IMR-90 (cell line): ENCODE results near the gene IQCF2. TPM values are rescaled to one million over a fixed set of nuclear protein-coding genes. Genes with fewer than 3 reads are reported as not detected.

Source experiments
- ATAC-seq: fragments of 200-7000 bp; cut with Tn5 transposase; 2 replicates; pipeline ENCODE4 v1.9.1; 2020; ENCODE audit warnings: low read depth, mild to moderate bottlenecking, moderate library complexity
- BruUV-seq: library from RNA; stranded (reverse); fragments of 400-500 nt; replicated peaks from 2 replicates; lab custom pipeline; 2021; lab: Mats Ljungman, UMichigan
- CTCF ChIA-PET: fragments of 300-600 bp; formaldehyde crosslinking; extraction: SDS; loops from one replicate; lab custom pipeline; 2021; ENCODE audit warnings: antibody characterized with exemption; lab: Yijun Ruan, JAX
- POLR2A ChIA-PET: fragments of 300-600 bp; sonication (Branson Sonifier 250); formaldehyde crosslinking; loops from one replicate; lab custom pipeline; 2022; ENCODE audit warnings: antibody characterized with exemption; ENCODE audit not compliant: unreplicated experiment; lab: Charles Lee
- DNase-seq: peaks from one replicate; pipeline ENCODE4 v3.0.0; 2013
- H2AFZ ChIP-seq: replicated peaks from 2 replicates; pipeline ENCODE3; 2013; ENCODE audit warnings: low read length, mild to moderate bottlenecking; ENCODE audit not compliant: poor library complexity
- H2AK5ac ChIP-seq: 2 replicates; pipeline ENCODE4 v1.6.1; 2013; ENCODE audit warnings: low read depth, low read length, inconsistent platforms
- H2AK9ac ChIP-seq: replicated peaks from 2 replicates; pipeline ENCODE3; 2013; ENCODE audit warnings: mild to moderate bottlenecking, low read depth, low read length, moderate library complexity; ENCODE audit not compliant: poor library complexity
- H2BK120ac ChIP-seq: 2 replicates; pipeline ENCODE4 v1.6.1; 2013; ENCODE audit warnings: low read depth, low read length, inconsistent platforms
- H2BK15ac ChIP-seq: 3 replicates; pipeline ENCODE4 v1.6.1; 2013; ENCODE audit warnings: low read depth, low read length, inconsistent platforms
- H2BK20ac ChIP-seq: 2 replicates; pipeline ENCODE4 v1.6.1; 2013; ENCODE audit warnings: low read depth, mild to moderate bottlenecking, inconsistent platforms, low read length, moderate library complexity
- H2BK5ac ChIP-seq: 2 replicates; pipeline ENCODE4 v1.6.1; 2013; ENCODE audit warnings: mild to moderate bottlenecking, low read depth, low read length, inconsistent platforms; ENCODE audit not compliant: poor library complexity, severe bottlenecking
- H3K14ac ChIP-seq: replicated peaks from 2 replicates; pipeline ENCODE4 v1.6.1; 2013; ENCODE audit warnings: low read depth, low read length, inconsistent platforms
- H3K18ac ChIP-seq: 2 replicates; pipeline ENCODE4 v1.6.1; 2013; ENCODE audit warnings: low read depth, low read length, control low read depth
- H3K23ac ChIP-seq: 2 replicates; pipeline ENCODE4 v1.6.1; 2013; ENCODE audit warnings: low read depth, low read length, inconsistent platforms
- H3K27ac ChIP-seq: 2 replicates; pipeline ENCODE4 v1.5.1; 2013; ENCODE audit warnings: mild to moderate bottlenecking, control low read depth, low read length; ENCODE audit not compliant: insufficient read depth
- H3K27me3 ChIP-seq: 2 replicates; pipeline ENCODE4 v1.6.1; 2013; ENCODE audit warnings: low read length; ENCODE audit not compliant: control insufficient read depth, insufficient read depth
- H3K36me3 ChIP-seq: 2 replicates; pipeline ENCODE4 v1.6.1; 2013; ENCODE audit warnings: low read length, mixed read lengths; ENCODE audit not compliant: control insufficient read depth, insufficient read depth
- H3K4ac ChIP-seq: 2 replicates; pipeline ENCODE4 v1.6.1; 2013; ENCODE audit warnings: low read depth, low read length, inconsistent platforms
- H3K4me1 ChIP-seq: 2 replicates; pipeline ENCODE4 v1.6.1; 2013; ENCODE audit warnings: low read length, mixed read lengths; ENCODE audit not compliant: control insufficient read depth, insufficient read depth
- H3K4me2 ChIP-seq: 2 replicates; pipeline ENCODE4 v1.6.1; 2013; ENCODE audit warnings: low read depth, mild to moderate bottlenecking, control low read depth, low read length, moderate library complexity
- H3K4me3 ChIP-seq: 2 replicates; pipeline ENCODE4 v1.5.1; 2013; ENCODE audit warnings: low read depth, mild to moderate bottlenecking, control low read depth, low read length, moderate library complexity; ENCODE audit not compliant: insufficient read depth
- H3K56ac ChIP-seq: 2 replicates; pipeline ENCODE4 v1.6.1; 2013; ENCODE audit warnings: low read length, inconsistent platforms; ENCODE audit not compliant: insufficient read depth; ENCODE audit errors: extremely low read depth
- H3K79me1 ChIP-seq, 2 experiments: 2 replicates each; pipeline ENCODE4 v1.6.1; 2013; ENCODE audit warnings: low read length in 2 of 2, inconsistent platforms in 1 of 2, low read depth in 1 of 2
- H3K9ac ChIP-seq: 2 replicates; pipeline ENCODE4 v1.6.1; 2013; ENCODE audit warnings: low read depth, low read length, control low read depth
- H3K9me1 ChIP-seq: 2 replicates; pipeline ENCODE4 v1.6.1; 2013; ENCODE audit warnings: low read length, inconsistent platforms; ENCODE audit not compliant: insufficient read depth
- H3K9me3 ChIP-seq: 2 replicates; pipeline ENCODE4 v1.6.1; 2013; ENCODE audit warnings: low read length; ENCODE audit not compliant: control insufficient read depth, insufficient read depth
- H4K20me1 ChIP-seq: 2 replicates; pipeline ENCODE4 v1.6.1; 2013; ENCODE audit warnings: low read length, inconsistent platforms; ENCODE audit not compliant: insufficient read depth
- H4K5ac ChIP-seq: 2 replicates; pipeline ENCODE4 v1.6.1; 2013; ENCODE audit warnings: mild to moderate bottlenecking, low read depth, low read length, control low read depth
- H4K8ac ChIP-seq, 2 experiments: 2 replicates each; pipeline ENCODE4 v1.6.1; 2013; ENCODE audit warnings: low read depth in 2 of 2, low read length in 2 of 2, control low read depth in 1 of 2, inconsistent platforms in 1 of 2
- H4K91ac ChIP-seq: 2 replicates; pipeline ENCODE4 v1.6.1; 2013; ENCODE audit warnings: low read depth, low read length, inconsistent platforms; ENCODE audit not compliant: insufficient read depth
- BHLHE40 ChIP-seq: fragments of 150-350 bp; IDR thresholded peaks from 2 replicates; pipeline ENCODE4 v1.6.1; 2016; ENCODE audit warnings: mild to moderate bottlenecking, low read depth, low read length
- CEBPB ChIP-seq: IDR thresholded peaks from 2 replicates; pipeline ENCODE4 v1.6.1; 2012; ENCODE audit warnings: low read depth, low read length, improper control_type of control experiment
- CHD1 ChIP-seq: IDR thresholded peaks from 2 replicates; pipeline ENCODE4 v1.6.1; 2012; ENCODE audit warnings: low read depth, low read length, improper control_type of control experiment
- ELK1 ChIP-seq: fragments of 150-350 bp; IDR thresholded peaks from 2 replicates; pipeline ENCODE4 v1.6.1; 2016; ENCODE audit warnings: low read depth, mild to moderate bottlenecking, low read length, moderate library complexity, borderline replicate concordance
- FOS ChIP-seq: fragments of 150-350 bp; IDR thresholded peaks from 2 replicates; pipeline ENCODE4 v1.6.1; 2016; ENCODE audit warnings: low read depth, low read length
- MAFK ChIP-seq: IDR thresholded peaks from 2 replicates; pipeline ENCODE4 v1.6.1; 2012; ENCODE audit warnings: low read depth, low read length, improper control_type of control experiment
- MAZ ChIP-seq: IDR thresholded peaks from 2 replicates; pipeline ENCODE4 v1.6.1; 2012; ENCODE audit warnings: low read depth, mild to moderate bottlenecking, low read length, improper control_type of control experiment, moderate library complexity, borderline replicate concordance
- MXI1 ChIP-seq: IDR thresholded peaks from 2 replicates; pipeline ENCODE4 v1.6.1; 2012; ENCODE audit warnings: low read depth, mild to moderate bottlenecking, low read length, moderate library complexity, borderline replicate concordance
- RCOR1 ChIP-seq: IDR thresholded peaks from 2 replicates; pipeline ENCODE4 v1.6.1; 2012; ENCODE audit warnings: mild to moderate bottlenecking, low read length, improper control_type of control experiment; ENCODE audit not compliant: insufficient replicate concordance
- RFX5 ChIP-seq: IDR thresholded peaks from 2 replicates; pipeline ENCODE4 v1.8.0; 2012; ENCODE audit warnings: low read depth, mild to moderate bottlenecking, low read length, moderate library complexity
- SMC3 ChIP-seq: fragments of 150-350 bp; IDR thresholded peaks from 2 replicates; pipeline ENCODE4 v1.6.1; 2016; ENCODE audit warnings: low read depth, mild to moderate bottlenecking, antibody characterized with exemption, low read length, moderate library complexity
- USF2 ChIP-seq: fragments of 150-350 bp; IDR thresholded peaks from 2 replicates; pipeline ENCODE4 v1.6.1; 2017; ENCODE audit warnings: mild to moderate bottlenecking, antibody characterized with exemption, low read length, low read depth
- WGBS, 2 experiments: methylation state at CpG; one replicate each; pipeline versions ENCODE4 v1.1.5 to v1.1.7; 2013; ENCODE audit warnings: missing lambda C conversion rate in 2 of 2; ENCODE audit not compliant: insufficient read length in 1 of 2; ENCODE audit errors: extremely low coverage in 2 of 2; 5-methylcytosine and 5-hydroxymethylcytosine counted together
- dilution Hi-C: fragments of 300-500 bp; cut with HindIII; formaldehyde crosslinking; loops from one replicate; pipeline ENCODE4 v1.14.3; 2018; ENCODE audit warnings: low sequenced_read_pairs; ENCODE audit not compliant: unreplicated experiment
- in situ Hi-C: fragments of 300-500 bp; cut with MboI; formaldehyde crosslinking; loops from 3 replicates; pipeline ENCODE4 v1.14.3; 2019; ENCODE audit warnings: low sequenced_read_pairs, inconsistent platforms, mixed read lengths
- intact Hi-C: fragments of 100-400 bp; cut with micrococcal nuclease; formaldehyde crosslinking; loops from 2 replicates; pipeline ENCODE4 v1.10.0; 2022
- polyA plus RNA-seq, 3 experiments: library from polyadenylated mRNA; depleted of rRNA; stranded (reverse); fragments of >200 nt; gene quantifications; 2 replicates each; pipeline ENCODE4 v1.2.3, GENCODE V29; 2012; ENCODE audit warnings: low replicate concordance in 1 of 3
- total RNA-seq: library from RNA; depleted of rRNA; stranded (reverse); fragments of >200 nt; gene quantifications from 2 replicates; pipeline ENCODE4 v1.2.3, GENCODE V29; 2012
- TF ChIP-seq, protein P1 (sequence below): conservative IDR thresholded peaks from 2 replicates; pipeline ENCODE4 v1.5.1; 2012; ENCODE audit warnings: mild to moderate bottlenecking, low read depth, low read length, improper control_type of control experiment

The IQCF2 gene
- total and polyA plus RNA-seq, 2 of the 4 experiments (the other 2 are of a cell fraction): not detected

DNA sequence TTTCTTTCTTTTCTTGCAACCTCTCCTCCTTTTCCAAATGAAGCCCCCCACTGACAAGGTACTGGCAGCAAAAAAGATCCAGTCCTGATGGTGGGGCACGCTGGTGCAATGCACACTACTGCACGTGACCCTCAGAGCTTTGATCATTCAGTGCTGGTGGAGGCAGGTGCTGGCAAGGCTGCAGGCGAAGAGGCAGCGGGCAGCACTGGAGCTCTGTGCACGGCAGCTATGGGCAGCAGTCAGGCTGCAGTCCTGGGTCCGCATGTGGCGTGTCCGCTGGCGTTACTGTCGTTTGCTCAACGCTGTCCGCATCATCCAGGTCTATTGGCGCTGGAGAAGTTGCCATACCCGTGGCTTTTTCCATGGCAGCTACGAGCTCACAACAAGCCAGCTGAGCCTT is 42.3 kb upstream of the IQCF2 start:
- Histone ChIP-seq H3K79me1 (no peaks in the 10 kb centered on the region), H3K9me1 (no peaks in the 10 kb centered on the region), H3K4ac (no peak overlapping the region), H3K9me3 (no peaks in the 10 kb centered on the region), H3K27ac (no peak overlapping the region), H3K9ac (no peak overlapping the region), H3K4me2 (no peak overlapping the region), H3K56ac (no peak overlapping the region), H2BK15ac (no peak overlapping the region), H3K18ac (no peak overlapping the region), H2AK5ac (no peak overlapping the region), H2BK20ac (no peak overlapping the region), H4K20me1 (no peaks in the 10 kb centered on the region), H2AK9ac (no peak overlapping the region), H3K36me3 (no peaks in the 10 kb centered on the region), H2AFZ (no peak overlapping the region), H3K23ac (no peak overlapping the region), H2BK120ac (no peak overlapping the region), H4K5ac (no peak overlapping the region), H3K4me1 (no peaks in the 10 kb centered on the region), H4K8ac (no peak overlapping the region), H3K14ac (no peak overlapping the region), H2BK5ac (no peak overlapping the region), H3K27me3 (no peaks in the 10 kb centered on the region; the same call in 1 of the 2 replicates), H4K91ac (no peak overlapping the region), H3K4me3 (no peak overlapping the region)
- POLR2A ChIA-PET: no interaction called here
- intact Hi-C loops (no loop called here), in situ Hi-C loops (no loop called here), dilution Hi-C loops (no loop called here)
- no peak for ATAC-seq
- DNase-seq: no peak
- CTCF ChIA-PET: interaction anchor here (1.3 kb wide), 1 partner anchor 13 kb away, joined by 3 read pairs; no protein-coding TSS in a partner anchor
- no peak for TF ChIP-seq USF2
- TF ChIP-seq ELK1: no peak
- TF ChIP-seq FOS: no peak
- TF ChIP-seq, protein P1, sequence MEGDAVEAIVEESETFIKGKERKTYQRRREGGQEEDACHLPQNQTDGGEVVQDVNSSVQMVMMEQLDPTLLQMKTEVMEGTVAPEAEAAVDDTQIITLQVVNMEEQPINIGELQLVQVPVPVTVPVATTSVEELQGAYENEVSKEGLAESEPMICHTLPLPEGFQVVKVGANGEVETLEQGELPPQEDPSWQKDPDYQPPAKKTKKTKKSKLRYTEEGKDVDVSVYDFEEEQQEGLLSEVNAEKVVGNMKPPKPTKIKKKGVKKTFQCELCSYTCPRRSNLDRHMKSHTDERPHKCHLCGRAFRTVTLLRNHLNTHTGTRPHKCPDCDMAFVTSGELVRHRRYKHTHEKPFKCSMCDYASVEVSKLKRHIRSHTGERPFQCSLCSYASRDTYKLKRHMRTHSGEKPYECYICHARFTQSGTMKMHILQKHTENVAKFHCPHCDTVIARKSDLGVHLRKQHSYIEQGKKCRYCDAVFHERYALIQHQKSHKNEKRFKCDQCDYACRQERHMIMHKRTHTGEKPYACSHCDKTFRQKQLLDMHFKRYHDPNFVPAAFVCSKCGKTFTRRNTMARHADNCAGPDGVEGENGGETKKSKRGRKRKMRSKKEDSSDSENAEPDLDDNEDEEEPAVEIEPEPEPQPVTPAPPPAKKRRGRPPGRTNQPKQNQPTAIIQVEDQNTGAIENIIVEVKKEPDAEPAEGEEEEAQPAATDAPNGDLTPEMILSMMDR: no peak
- no peak for TF ChIP-seq SMC3
- no peak for TF ChIP-seq RCOR1
- TF ChIP-seq MAZ: no peak
- TF ChIP-seq MAFK: no peak
- TF ChIP-seq RFX5: no peak
- TF ChIP-seq CEBPB: no peak
- no peak for TF ChIP-seq BHLHE40
- no peak for TF ChIP-seq MXI1
- TF ChIP-seq CHD1: no peak
- BruUV-seq: no TSS peak
- WGBS, 2 experiments: 81% methylated on average over 14 of the region's 15 CpGs; no CpG with 5 or more reads in 1 of the 2 experiments
